Measurements from ENCODE around the gene LPAR1.

Gene LPAR1

GRCh38 chr9:111036946-111037345, 1.3 kb downstream of the LPAR1 start:
- no peak for DNase-seq

GRCh38 chr9:111036429-111036789, 1.9 kb downstream of the LPAR1 start:
- DNase-seq: no peak

- DNase-seq: no peak
Measured at GRCh38 chr9:111035543-111036428, 2.5 kb downstream of the LPAR1 start.

GRCh38 chr9:111034898-111035539, 3.3 kb downstream of the LPAR1 start:
- no peak for DNase-seq

DNA sequence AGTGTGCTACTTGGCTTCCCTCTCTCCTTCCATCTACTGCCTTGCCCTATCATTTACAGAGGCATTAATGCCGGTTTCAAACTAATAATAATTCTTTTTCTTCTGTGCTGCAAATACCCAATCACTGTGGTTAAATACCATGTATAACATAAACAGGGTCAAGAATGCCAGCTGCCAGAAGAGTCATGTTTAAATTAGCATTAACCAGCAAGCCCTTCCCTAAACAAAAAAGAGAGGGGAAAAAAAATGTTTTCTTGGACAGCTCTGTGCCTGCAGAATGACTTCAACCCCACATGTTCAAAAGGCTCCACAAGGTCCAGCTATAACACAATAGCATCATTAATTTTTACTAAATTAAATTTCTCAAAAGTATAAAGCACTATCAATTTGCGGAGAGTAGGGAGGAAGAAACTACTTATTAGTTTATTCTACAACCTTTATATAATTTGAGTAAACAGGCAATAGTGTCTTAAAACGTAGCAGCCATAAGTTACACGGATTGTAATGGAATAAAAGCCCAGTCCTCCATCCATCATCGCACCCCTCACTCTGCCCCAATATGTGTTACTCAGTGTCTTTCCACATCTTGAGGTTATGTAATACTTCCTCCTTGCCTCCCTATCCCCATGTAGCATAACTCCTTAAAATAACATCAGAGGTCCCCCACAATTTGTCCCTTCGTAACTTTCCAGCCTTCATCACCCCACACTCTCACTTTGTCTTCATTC, 3.9 kb downstream of the LPAR1 start:
- DNase-seq: no peak

DNA sequence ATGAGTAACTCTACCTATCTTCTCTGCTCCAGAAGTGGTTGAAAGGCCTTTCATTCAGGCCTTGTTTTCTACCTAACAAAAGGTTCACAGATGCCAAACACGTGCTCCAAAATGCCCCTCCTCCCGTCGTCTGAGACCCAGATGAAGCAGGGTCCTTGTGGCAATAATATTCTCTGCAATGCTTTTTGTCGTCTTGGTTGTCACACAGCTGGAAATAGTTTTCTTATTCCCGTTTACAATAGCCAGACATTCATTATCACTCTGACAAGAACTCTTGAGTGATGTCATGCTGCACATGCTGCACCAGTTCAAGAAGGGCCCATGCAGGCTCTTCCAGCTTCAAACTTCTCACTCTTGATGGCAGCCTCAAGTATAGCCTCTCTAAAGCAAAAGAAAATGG, 7.8 kb downstream of the LPAR1 start:
- no peak for DNase-seq

DNA sequence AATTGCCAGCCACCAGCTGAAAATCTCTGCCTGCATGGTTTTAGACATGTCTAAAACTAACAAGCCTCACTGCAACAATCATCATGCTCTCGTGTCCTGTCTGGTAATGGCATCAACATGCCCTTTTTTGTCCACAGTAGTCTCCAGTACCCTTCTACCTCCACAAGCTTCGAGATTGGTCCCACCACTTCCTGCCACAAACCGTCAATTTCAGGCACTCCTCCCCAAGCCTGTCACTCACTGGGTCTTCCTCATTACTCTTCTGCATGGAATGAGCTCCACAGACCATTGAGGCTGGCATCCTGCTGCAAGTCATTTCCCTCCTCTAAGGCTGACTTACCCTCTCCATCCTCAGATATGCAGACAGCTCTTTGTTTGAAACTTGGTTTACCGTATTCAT, 9.0 kb downstream of the LPAR1 start:
- no peak for DNase-seq

DNA sequence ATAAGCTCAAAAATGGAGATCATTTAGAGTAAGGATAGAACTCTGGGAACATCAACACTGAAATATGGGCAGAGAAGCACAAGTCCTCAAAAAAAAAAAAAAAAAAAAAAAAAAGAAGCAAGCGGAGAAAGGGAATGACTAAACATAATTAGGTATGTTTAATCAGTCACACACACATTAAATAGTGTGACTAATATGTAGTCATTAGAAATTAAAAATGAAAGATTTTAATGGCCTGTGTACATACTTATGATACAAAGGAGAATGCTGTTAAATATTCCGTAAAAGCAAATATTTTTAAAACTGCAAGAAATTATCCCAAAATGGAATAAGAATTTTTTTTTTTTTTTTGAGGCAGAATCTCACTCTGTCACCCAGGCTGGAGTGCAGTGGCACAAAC, 10.5 kb downstream of the LPAR1 start:
- no peak for DNase-seq

GRCh38 chr9:111023128-111023527, 15.1 kb downstream of the LPAR1 start:
- DNase-seq: no peak

DNA sequence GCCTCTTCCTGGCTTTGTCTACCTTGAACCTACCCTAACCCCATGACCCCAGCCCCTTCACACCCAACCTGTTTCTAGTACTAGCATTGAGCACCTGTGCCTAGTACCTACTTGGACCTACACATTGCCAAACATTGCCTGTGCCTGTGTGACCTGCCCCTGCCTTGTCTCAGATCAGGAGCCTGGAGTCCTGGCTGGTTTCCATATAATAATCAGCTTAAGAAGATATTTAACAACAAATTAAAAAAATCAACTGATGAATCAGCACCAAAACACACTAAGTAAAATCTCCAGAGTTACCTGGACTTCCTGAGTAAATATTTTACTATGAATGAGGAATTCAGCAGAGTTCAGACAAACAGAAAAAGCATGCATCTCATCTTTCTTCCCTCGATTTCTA, 17.7 kb downstream of the LPAR1 start:
- DNase-seq: no peak

- no peak for DNase-seq
Measured at GRCh38 chr9:111016426-111017045, 21.7 kb downstream of the LPAR1 start.

DNA sequence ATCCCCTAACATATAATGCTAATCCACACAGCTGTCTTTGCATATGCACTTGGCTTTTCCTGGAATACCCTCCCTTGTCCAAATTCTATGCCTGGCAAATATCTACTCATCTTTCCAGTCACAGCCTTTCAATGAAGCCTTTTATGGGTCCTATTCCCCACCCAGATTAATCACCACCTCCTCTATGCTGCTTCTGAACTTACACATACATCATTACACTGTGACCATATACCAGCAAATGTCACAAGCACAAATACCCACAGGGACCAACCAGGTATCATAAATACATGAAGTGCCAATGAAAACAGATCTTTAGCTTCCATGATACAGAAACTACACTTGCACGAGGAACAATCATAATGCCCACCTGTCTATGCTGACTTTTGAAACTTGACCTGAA, 22.3 kb downstream of the LPAR1 start:
- no peak for DNase-seq

GRCh38 chr9:111013707-111014106, 24.6 kb downstream of the LPAR1 start:
- no peak for DNase-seq

DNA sequence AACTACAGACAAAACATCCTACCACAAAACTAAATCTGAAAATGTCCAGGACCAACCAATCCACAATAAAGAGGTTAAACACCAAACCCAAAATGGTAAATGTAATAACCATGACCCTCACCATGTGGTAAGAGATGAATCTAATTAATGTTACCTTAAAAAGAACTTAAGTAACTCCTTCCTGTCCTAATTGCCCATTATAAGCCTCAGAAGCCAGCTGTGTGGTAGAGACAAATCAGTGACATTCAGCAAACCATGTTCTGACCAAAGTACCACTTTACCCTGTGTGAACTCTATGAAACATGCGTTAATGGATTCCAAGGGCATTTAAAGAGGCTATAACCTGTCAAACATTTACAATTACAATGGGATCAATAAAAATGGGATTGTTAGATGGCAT, 25.0 kb downstream of the LPAR1 start:
- DNase-seq: no peak

DNA sequence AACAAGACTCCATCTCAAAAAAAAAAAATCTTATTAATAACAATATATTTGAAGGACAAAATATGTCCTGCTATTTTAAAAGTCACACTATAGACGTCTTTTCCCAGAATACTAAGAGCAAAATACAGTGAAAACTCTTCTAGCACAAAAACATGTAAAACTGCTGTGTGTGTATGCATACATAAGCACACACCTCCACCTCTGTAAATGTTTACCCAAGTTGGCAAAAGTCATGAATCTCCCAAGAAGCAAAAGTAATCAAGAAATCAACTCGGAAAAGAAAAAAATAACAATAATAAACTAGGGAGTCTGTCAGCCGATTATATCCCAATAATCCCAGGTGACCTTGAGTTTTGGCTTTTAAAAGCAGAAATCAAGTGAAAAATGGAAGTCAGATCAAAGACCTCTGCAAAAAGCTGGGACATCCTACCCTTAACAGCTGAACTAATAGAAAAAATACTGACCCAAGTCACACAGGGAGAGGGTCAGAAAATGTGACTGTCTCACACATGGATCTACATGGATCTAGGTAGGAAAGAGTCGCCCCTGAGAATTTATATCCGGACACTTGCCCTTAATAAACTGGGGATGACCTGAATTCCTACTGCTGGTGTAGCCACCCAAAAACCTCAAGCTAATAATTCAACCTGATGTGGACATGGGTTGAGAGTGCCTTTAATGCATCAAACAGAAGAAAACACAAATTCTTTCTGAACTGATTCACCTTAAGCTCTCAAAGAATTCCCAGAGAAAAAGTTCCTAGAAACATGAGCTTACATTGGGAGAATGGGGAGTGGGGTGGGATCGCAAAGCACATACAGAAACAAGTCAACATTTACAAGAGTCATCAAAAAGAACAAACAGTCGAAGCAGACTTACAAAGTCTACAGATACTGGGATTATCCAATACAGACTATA, 29.9 kb downstream of the LPAR1 start:
- DNase-seq: no peak

DNA sequence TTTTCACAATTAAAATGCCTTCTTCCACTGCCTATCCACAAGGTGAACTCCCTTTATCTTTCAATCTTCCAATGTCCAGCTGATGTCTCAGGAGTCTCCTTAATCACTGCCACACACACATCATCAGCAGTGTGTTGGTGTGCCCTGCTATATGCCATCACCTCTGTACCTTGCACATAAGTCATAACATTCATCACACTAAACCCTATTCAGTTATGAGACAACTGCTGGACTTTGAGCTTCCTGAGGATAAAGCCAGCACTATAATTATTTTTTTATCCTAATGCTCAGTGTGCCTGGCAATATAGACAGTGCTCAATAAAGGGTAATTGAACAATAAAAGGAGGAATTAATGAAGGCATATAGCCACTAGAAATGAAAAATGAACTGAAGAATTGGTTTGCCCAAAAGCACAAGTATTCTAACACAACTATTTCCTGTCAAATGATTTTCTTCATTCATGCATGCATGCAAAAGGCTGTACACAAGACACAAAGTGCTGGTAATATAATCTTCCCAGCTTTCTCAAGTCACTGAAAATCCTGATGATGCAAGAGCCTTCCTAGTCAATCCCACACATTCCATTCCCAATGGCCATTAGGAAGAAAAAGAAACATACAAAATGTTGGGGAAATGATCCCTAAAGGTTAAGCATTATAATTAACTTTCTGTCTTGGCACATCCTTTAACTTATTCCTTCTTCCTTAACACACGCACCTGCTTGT, 32.4 kb downstream of the LPAR1 start:
- DNase-seq: no peak

- DNase-seq: no peak
Measured at GRCh38 chr9:111004936-111005335, 33.3 kb downstream of the LPAR1 start.

DNA sequence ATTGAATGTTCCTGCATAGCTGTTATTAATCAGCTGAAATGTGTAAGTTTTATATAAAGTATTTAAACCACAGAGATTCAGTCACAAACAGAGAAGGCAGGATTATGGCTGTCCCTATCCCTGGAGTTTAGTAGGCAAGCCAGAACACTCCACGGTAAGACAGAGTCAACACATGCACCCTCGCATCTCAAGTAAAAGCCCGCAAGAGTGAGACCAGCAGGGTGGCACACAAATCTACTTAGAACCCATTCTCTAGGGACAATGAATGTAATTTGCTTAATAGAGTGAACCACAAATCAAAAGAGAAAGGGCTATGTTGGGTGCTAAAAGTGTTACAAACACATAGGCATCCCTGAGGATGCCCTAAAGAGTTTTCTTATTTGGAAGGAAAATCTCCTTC, 35.1 kb downstream of the LPAR1 start:
- DNase-seq: no peak

GRCh38 chr9:111001526-111001925, 36.7 kb downstream of the LPAR1 start:
- DNase-seq: no peak

DNA sequence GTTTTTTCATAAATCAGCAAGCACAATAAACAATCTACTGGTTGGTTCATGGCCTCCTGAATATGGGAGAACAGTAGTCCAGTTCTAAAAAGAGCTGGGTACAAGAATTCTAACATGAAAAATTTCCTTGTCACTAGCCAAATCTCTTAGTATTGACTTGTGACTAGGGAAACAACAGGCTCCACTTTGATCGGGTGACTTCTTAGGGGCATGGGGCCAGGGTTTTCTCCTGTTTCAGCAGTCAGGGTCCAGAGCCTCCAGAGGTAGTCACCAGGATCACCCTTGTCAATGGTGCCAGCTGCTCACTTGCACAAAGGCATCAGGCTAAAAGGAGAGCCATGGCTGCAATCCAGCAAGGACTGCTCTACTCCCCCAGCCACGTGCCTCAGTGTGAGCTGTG, 38.1 kb downstream of the LPAR1 start:
- no peak for DNase-seq

DNA sequence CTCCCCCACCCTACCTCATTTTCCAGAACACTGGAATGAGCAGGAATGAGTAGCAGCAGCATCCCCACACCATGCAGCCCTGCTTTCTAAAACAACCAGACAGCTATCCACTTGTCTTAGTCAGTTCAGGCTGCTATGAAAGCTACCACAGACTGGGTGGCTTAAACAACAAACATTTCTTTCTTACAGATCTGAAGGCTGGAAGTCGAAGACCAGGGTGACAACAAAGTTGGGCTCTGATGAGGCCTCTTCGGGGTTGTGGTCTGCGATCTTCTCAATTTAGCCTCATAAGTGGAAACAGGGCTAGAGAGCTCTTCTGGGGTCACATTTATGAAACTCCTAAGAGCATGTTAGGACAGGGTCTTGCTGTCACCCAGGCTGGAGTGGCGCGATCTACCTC, 38.9 kb downstream of the LPAR1 start:
- DNase-seq: no peak

- no peak for DNase-seq
Measured at GRCh38 chr9:110997847-110998246, 40.4 kb downstream of the LPAR1 start.
